Activated CD8-positive, alpha-beta memory T cell treated with anti-CD3 and anti-CD28 coated beads, Interleukin-2, amount 50 U/mL, for 24 hours (primary cell): ENCODE results near the gene FSTL3.
"Not testable (repeated sequence)": the region's sequence is repeated elsewhere in the genome, so short reads cannot be mapped to it uniquely, and the experiment has no call there.

Experiments
- DNase-seq: peaks from one replicate; pipeline ENCODE4 v3.0.0-alpha.2; 2020; ENCODE audit errors: extremely low read depth

FSTL3 gene

GRCh38 chr19:710767-711166, 34.6 kb downstream of the FSTL3 start:
- DNase-seq: no peak

- DNase-seq: no peak
Observed at GRCh38 chr19:711254-711653, 35.1 kb downstream of the FSTL3 start.

- no peak for DNase-seq
Observed at GRCh38 chr19:715347-715746, 39.2 kb downstream of the FSTL3 start.

GRCh38 chr19:718251-718951, 42.2 kb downstream of the FSTL3 start:
- no peak for DNase-seq

GRCh38 chr19:718991-719512, 42.9 kb downstream of the FSTL3 start:
- DNase-seq: no peak

GRCh38 chr19:719636-720344, 43.6 kb downstream of the FSTL3 start:
- DNase-seq: no peak

- no peak for DNase-seq
Observed at GRCh38 chr19:720345-721160, 44.4 kb downstream of the FSTL3 start.

- DNase-seq: no peak
Observed at GRCh38 chr19:722553-723101, 46.4 kb downstream of the FSTL3 start.

- no peak for DNase-seq
Observed at GRCh38 chr19:723247-723646, 47.1 kb downstream of the FSTL3 start.

- no peak for DNase-seq
Observed at GRCh38 chr19:723714-724113, 47.5 kb downstream of the FSTL3 start.

GRCh38 chr19:725461-726089, 49.4 kb downstream of the FSTL3 start:
- DNase-seq: no peak

GRCh38 chr19:726993-727956, 51.1 kb downstream of the FSTL3 start:
- DNase-seq: no peak

- DNase-seq: no peak
Observed at GRCh38 chr19:728011-728410, 51.8 kb downstream of the FSTL3 start.

GRCh38 chr19:729564-729963, 53.4 kb downstream of the FSTL3 start:
- not testable (repeated sequence) for DNase-seq

- no peak for DNase-seq
Observed at GRCh38 chr19:729965-730668, 53.9 kb downstream of the FSTL3 start.

GRCh38 chr19:731000-731399, 54.8 kb downstream of the FSTL3 start:
- DNase-seq: no peak

- no peak for DNase-seq
Observed at GRCh38 chr19:732148-733069, 56.2 kb downstream of the FSTL3 start.
